OCI-LY7 (cell line): ENCODE data around the gene TNFRSF11A. TPM values are rescaled to one million over a fixed set of nuclear protein-coding genes. Genes with fewer than 3 reads are reported as not detected.

Experiments used
- BruUV-seq: library from RNA; stranded (reverse); fragments of 400-500 nt; replicated peaks from 2 replicates; lab custom pipeline; 2021; lab: Mats Ljungman, UMichigan
- CTCF ChIA-PET: fragments of 300-600 bp; sonication (Branson Sonifier 250); formaldehyde crosslinking; loops from one replicate; lab custom pipeline; 2022; ENCODE audit warnings: antibody characterized with exemption; ENCODE audit not compliant: unreplicated experiment; lab: Charles Lee
- POLR2A ChIA-PET: fragments of 300-600 bp; sonication (Branson Sonifier 250); formaldehyde crosslinking; loops from one replicate; lab custom pipeline; 2022; ENCODE audit warnings: antibody characterized with exemption; lab: Charles Lee
- DNase-seq: peaks from one replicate; pipeline ENCODE4 v3.0.0-alpha.2; 2015; ENCODE audit warnings: low spot score
- H2AFZ ChIP-seq: fragments of 200-600 bp; sonication (generic), shearing (Covaris generic); 2 replicates; pipeline ENCODE4 v1.6.1; 2014; ENCODE audit warnings: mild to moderate bottlenecking, antibody characterized with exemption, low read length, moderate library complexity
- H3K27ac ChIP-seq: fragments of 200-600 bp; sonication (generic); 2 replicates; pipeline ENCODE4 v1.5.1; 2014; ENCODE audit warnings: mixed run types, low read depth, mild to moderate bottlenecking, moderate library complexity, low read length, inconsistent platforms; ENCODE audit not compliant: poor library complexity, severe bottlenecking
- H3K36me3 ChIP-seq: fragments of 200-600 bp; sonication (generic); 2 replicates; pipeline ENCODE4 v1.6.1; 2014; ENCODE audit warnings: mild to moderate bottlenecking, antibody characterized with exemption, low read length, moderate library complexity, mixed read lengths; ENCODE audit not compliant: insufficient read depth
- H3K4me1 ChIP-seq: fragments of 200-600 bp; sonication (generic); 2 replicates; pipeline ENCODE4 v1.5.1; 2014; ENCODE audit warnings: mild to moderate bottlenecking, low read length; ENCODE audit not compliant: insufficient read depth, poor library complexity, severe bottlenecking
- H3K4me2 ChIP-seq: fragments of 200-600 bp; sonication (generic); 2 replicates; pipeline ENCODE4 v1.6.1; 2014; ENCODE audit warnings: mild to moderate bottlenecking, low read length
- H3K4me3 ChIP-seq: fragments of 200-600 bp; sonication (generic); 2 replicates; pipeline ENCODE4 v1.5.1; 2014; ENCODE audit warnings: mild to moderate bottlenecking, low read depth, low read length; ENCODE audit not compliant: poor library complexity, severe bottlenecking
- H3K79me2 ChIP-seq: fragments of 200-600 bp; sonication (generic); 2 replicates; pipeline ENCODE4 v1.6.1; 2016; ENCODE audit warnings: low read depth, mild to moderate bottlenecking, low read length, moderate library complexity, mixed read lengths; ENCODE audit not compliant: insufficient read depth
- H3K9me2 ChIP-seq: fragments of 200-600 bp; sonication (generic); 2 replicates; pipeline ENCODE4 v1.6.1; 2016; ENCODE audit warnings: mild to moderate bottlenecking, low read length, mixed read lengths; ENCODE audit not compliant: insufficient read depth
- H3K9me3 ChIP-seq: fragments of 200-600 bp; sonication (generic); 2 replicates; pipeline ENCODE4 v1.6.1; 2014; ENCODE audit warnings: mild to moderate bottlenecking, mixed run types, low read length, mixed read lengths
- H4K20me1 ChIP-seq: fragments of 200-600 bp; sonication (generic); 2 replicates; pipeline ENCODE4 v1.6.1; 2014; ENCODE audit warnings: mild to moderate bottlenecking, antibody characterized with exemption, low read length, moderate library complexity, mixed read lengths; ENCODE audit not compliant: insufficient read depth
- EZH2phosphoT487 ChIP-seq: fragments of 200-600 bp; sonication (generic); IDR thresholded peaks from 2 replicates; pipeline ENCODE4 v1.6.1; 2018; ENCODE audit warnings: low read depth, borderline replicate concordance, mild to moderate bottlenecking, mixed run types, antibody characterized with exemption, low read length, moderate library complexity, mixed read lengths
- intact Hi-C: fragments of 100-400 bp; cut with micrococcal nuclease; formaldehyde crosslinking; loops from one replicate; pipeline ENCODE4 v1.10.0; 2022; ENCODE audit not compliant: unreplicated experiment
- total RNA-seq, 2 experiments: library from RNA; depleted of rRNA in 1 of 2; stranded (reverse); fragments of >200 nt in 1 of 2; shearing (Covaris generic) in 1 of 2; gene quantifications; 2 replicates each; pipeline ENCODE4 v1.2.3, GENCODE V29; 2014 to 2022
- TF ChIP-seq, protein P1 (sequence below): fragments of 200-600 bp; sonication (generic); conservative IDR thresholded peaks from 2 replicates; pipeline ENCODE4 v1.5.1; 2014; ENCODE audit warnings: mild to moderate bottlenecking, antibody characterized with exemption, low read length, moderate library complexity, mixed read lengths

Gene TNFRSF11A
- total RNA-seq, 2 experiments from 2014 or later = not detected

DNA sequence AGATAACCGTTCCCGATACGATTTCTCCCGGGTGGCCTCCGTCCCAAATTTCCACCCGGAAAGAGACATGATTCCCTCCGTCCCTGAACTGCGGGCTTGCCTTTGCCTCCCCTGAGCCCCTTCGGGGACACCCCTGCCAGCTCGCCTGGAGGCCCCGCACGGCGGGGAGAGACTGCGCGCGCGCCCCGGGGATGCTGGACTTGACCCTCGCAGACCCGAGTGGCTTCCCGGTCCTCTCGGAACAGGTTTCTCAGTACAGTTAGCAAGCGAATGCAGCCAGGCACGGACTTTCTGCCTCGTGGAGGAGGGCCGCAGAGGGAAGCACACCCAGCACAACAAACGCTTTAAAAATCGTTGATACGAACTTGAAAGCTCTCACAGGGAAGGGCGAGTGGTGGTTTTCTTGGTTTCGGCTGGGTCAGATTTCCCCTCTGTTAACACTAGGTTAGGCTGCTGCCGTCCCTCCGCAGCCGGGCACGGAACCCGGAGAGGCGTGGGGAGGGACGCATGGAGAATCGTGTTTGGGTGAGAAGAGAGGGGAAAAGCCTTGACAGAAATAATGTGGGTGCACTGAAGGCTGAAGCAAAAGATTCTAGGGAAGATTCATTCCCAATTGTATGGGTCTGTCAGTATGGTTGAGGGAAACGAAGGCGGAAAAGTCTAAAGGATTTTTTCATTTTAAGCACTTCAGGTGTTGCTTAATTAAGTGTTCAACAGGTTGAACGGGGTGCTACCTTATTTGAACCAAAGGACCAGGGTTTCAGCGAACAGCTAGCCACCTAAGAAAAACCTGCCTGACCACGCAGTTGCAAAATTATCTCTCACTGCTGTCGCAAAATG lies 916 bp downstream of the TNFRSF11A start:
- Histone ChIP-seq H3K9me2 (no peaks in the 10 kb centered on the region), H3K79me2 (no peaks in the 10 kb centered on the region), H3K4me2 (peak overlapping the region; percentile 39; the same call in 1 of the 2 replicates), H3K36me3 (no peaks in the 10 kb centered on the region), H3K9me3 (no peaks in the 10 kb centered on the region), H4K20me1 (no peaks in the 10 kb centered on the region), H3K4me1 (no peaks in the 10 kb centered on the region), H3K27ac (no peak overlapping the region), H2AFZ (no peak overlapping the region), H3K4me3 (no peak overlapping the region)
- ChIA-PET POLR2A (no interaction called here), CTCF (no interaction called here)
- no peak for DNase-seq
- TF ChIP-seq, protein P1, sequence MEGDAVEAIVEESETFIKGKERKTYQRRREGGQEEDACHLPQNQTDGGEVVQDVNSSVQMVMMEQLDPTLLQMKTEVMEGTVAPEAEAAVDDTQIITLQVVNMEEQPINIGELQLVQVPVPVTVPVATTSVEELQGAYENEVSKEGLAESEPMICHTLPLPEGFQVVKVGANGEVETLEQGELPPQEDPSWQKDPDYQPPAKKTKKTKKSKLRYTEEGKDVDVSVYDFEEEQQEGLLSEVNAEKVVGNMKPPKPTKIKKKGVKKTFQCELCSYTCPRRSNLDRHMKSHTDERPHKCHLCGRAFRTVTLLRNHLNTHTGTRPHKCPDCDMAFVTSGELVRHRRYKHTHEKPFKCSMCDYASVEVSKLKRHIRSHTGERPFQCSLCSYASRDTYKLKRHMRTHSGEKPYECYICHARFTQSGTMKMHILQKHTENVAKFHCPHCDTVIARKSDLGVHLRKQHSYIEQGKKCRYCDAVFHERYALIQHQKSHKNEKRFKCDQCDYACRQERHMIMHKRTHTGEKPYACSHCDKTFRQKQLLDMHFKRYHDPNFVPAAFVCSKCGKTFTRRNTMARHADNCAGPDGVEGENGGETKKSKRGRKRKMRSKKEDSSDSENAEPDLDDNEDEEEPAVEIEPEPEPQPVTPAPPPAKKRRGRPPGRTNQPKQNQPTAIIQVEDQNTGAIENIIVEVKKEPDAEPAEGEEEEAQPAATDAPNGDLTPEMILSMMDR = no peak
- no peak for TF ChIP-seq EZH2phosphoT487
- intact Hi-C loops = no loop called here
- no TSS peak for BruUV-seq

DNA sequence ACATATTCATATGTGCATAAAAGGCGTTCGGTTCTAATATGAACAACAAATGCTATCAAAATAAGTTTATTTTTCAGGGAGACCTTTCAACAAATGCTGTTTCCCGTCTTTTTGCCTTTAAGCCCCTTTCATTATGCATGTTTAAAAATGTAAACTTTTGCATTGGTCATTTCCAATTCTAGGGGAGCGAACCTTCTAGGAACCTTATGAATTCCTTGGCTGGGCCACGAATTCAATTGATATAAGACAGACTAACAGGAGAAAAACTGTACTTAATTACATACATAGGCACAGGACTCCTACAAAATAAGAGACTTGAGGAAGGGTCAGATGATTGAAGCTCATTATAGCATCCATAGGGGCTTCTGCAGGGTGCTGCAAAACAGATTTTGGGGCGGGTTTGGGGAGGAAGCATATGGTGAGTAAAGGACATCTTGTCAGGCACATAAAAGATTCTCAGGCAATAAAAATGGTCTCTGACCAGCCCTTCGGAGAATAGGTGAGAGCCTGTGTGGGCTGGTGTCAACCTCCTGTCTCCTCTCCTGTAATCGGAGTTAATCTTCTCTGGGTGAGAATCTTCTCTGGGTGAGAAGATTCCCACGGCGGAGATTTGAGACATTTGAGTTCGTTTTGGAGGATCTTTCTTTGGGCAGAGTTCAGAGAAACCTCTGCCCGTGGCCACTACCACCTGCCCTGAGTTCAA lies 1.7 kb downstream of the TNFRSF11A start:
- no peak for DNase-seq
- H2AFZ ChIP-seq = no peak overlapping the region
- no peak for TF ChIP-seq EZH2phosphoT487
- TF ChIP-seq, protein P1 = no peak
- H3K4me1 ChIP-seq = no peaks in the 10 kb centered on the region
- BruUV-seq = no TSS peak
- intact Hi-C loops = no loop called here
- ChIA-PET POLR2A (no interaction called here), CTCF (interaction anchor here (0.5 kb wide), 1 partner anchor 262 kb away, joined by 4 read pairs; no protein-coding TSS in a partner anchor)
- H3K9me3 ChIP-seq = no peaks in the 10 kb centered on the region
- no peaks in the 10 kb centered on the region for H3K36me3 ChIP-seq
- H3K4me2 ChIP-seq = no peak overlapping the region
- no peaks in the 10 kb centered on the region for H3K79me2 ChIP-seq
- no peak overlapping the region for H3K27ac ChIP-seq
- H3K4me3 ChIP-seq = no peak overlapping the region
- H4K20me1 ChIP-seq = no peaks in the 10 kb centered on the region
- no peaks in the 10 kb centered on the region for H3K9me2 ChIP-seq
